Measurements from ENCODE around the gene NTN4.

The NTN4 gene

DNA sequence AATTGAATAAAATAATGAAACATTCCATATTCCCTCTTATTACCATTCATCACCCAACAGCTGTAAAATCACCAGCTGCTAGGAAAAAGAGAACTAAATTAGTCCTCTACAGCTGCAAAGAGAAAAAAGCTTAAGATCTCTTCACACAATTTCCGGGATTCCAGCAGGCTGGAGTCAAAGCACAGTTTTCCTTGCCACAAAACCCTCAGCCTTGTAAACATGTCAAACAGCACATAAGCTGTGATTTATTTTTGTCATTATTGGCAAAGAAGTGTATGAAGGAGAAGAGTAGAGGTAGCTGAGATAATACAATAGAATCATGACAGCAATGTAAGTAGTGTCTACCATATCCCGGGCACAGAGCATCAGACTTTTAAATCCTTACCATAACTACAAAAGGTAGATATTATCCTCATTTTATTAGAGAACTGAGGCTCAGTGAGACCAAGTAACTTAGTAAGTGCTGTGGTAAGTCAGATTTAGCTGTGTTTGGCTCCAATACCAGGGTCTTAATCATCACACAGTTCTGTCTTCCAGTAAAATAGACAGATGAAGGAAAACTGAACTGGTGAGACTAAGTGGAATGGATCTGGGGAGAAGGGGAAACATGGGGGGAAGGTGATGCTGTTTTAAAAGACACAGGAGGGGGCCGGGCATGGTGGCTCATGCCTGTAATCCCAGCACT lies 57.3 kb downstream of the NTN4 start:
- H3K4me3 ChIP-seq (ENCODE audit: low read depth, low read length), result no peak overlapping the region
- POLR2A ChIA-PET, result interaction anchor here (0.7 to 1.3 kb wide), 6 partner anchors 24 to 146 kb away, joined by 3 to 5 read pairs (median 3); no protein-coding TSS in a partner anchor
- TF ChIP-seq, protein P1, sequence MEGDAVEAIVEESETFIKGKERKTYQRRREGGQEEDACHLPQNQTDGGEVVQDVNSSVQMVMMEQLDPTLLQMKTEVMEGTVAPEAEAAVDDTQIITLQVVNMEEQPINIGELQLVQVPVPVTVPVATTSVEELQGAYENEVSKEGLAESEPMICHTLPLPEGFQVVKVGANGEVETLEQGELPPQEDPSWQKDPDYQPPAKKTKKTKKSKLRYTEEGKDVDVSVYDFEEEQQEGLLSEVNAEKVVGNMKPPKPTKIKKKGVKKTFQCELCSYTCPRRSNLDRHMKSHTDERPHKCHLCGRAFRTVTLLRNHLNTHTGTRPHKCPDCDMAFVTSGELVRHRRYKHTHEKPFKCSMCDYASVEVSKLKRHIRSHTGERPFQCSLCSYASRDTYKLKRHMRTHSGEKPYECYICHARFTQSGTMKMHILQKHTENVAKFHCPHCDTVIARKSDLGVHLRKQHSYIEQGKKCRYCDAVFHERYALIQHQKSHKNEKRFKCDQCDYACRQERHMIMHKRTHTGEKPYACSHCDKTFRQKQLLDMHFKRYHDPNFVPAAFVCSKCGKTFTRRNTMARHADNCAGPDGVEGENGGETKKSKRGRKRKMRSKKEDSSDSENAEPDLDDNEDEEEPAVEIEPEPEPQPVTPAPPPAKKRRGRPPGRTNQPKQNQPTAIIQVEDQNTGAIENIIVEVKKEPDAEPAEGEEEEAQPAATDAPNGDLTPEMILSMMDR (IDR thresholded peaks at IDR 0.05; ENCODE audit: insufficient read depth, low read length, missing control alignments), result no peak
- peak; percentile 71 for DNase-seq (ENCODE audit: low read depth, low spot score)
- CTCF ChIA-PET, result interaction anchor here (0.9 to 1.7 kb wide), 6 partner anchors 12 to 209 kb away, joined by 3 to 6 read pairs (median 4); partner anchors contain the start of gene CCDC38

DNA sequence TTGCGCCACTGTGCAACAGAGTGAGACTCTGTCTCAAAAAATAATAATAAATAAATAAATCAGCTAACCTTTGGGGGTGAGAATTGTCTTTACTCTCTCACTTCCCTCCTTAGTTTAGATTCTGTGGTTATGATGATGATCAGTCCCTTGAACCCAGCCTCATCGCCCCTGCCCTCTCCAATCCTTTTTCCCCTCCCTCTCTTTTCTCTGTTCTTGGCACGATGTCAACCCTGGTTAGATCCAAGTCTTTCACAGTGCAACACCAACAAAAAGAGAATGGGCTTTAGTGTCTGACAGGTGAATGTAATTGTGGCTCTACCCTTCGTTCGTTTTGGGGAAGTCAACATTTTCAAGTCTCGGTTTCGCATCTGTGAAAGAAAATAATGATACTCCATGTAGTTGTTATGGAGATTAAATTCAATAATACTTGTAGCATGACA lies 59.0 kb downstream of the NTN4 start:
- DNase-seq (ENCODE audit: low read depth, low spot score), result no peak
- POLR2A ChIA-PET, result no interaction called here
- CTCF ChIA-PET, result no interaction called here

DNA sequence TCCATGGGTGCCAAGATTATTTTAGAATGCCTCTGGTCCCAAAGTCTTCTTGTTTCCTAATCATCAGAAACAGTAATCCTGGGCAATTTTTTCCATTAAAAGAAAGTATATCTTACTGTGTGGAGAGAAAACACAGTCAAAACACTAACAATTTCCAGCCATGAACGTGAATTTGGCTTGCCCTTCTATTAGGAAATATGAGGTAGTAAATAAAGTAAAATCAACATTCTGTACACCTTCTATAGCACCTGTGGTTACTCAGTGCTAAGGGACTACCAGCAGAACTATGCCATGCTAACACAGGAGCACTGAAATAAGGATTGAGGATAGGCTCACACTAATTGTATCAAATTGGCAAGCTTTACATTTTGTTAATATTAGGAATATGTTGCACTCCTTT lies 60.1 kb downstream of the NTN4 start:
- CTCF ChIA-PET, result no interaction called here

More for the DNA sequence above, 59.0 kb downstream of the NTN4 start:
- TF ChIP-seq, protein P1 (IDR thresholded peaks at IDR 0.05; ENCODE audit: insufficient read depth, low read length, missing control alignments), result no peak
- no peak overlapping the region for H3K4me3 ChIP-seq (ENCODE audit: low read depth, low read length)

DNA sequence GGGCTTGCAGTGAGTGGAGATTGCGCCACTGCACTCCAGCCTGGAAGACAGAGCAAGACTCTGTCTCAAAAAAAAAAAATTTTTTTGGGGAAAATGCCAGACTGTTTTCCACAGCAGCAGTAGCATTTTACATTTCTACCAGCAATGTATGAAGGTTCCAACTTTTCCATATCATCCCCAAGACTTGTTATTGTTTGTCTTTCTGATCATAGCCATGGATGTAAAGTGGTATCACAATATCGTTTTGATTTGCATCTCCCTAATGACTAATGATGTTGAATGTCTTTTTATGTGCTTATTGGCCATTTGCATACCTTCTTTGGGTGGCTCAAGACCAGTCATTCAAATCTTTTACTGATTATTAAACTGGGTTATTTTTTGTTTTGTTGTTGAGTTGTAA lies 63.7 kb downstream of the NTN4 start:
- CTCF ChIA-PET, result interaction anchor here (1.3 kb wide), 1 partner anchor 9 kb away, joined by 5 read pairs; no protein-coding TSS in a partner anchor
- POLR2A ChIA-PET, result no interaction called here
- TF ChIP-seq, protein P1 (IDR thresholded peaks at IDR 0.05; ENCODE audit: insufficient read depth, low read length, missing control alignments), result no peak
- no peak overlapping the region for H3K4me3 ChIP-seq (ENCODE audit: low read depth, low read length)
- no peak for DNase-seq (ENCODE audit: low read depth, low spot score)

More for the DNA sequence above, 60.1 kb downstream of the NTN4 start:
- DNase-seq (ENCODE audit: low read depth, low spot score), result no peak
- POLR2A ChIA-PET, result no interaction called here
- no peak overlapping the region for H3K4me3 ChIP-seq (ENCODE audit: low read depth, low read length)
- TF ChIP-seq, protein P1 (IDR thresholded peaks at IDR 0.05; ENCODE audit: insufficient read depth, low read length, missing control alignments), result no peak

DNA sequence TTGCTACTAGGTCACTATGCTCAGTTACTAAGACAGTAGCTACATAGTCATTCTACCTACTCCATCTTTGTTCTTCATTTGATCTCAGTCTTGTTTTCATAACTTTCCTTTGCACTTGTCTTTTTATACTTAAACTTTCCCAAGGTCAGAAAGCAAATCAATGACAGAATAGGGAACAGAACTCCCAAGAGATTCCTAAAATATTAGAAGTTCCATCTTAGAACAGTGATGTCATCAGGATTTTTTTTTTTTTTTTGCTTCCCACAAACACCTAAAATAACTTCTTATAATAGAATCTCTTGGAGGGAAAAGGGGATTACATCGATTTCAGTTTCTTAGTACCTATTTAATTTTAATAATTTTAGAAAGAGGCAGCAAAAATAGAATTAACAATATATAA lies 65.8 kb downstream of the NTN4 start:
- TF ChIP-seq, protein P1 (IDR thresholded peaks at IDR 0.05; ENCODE audit: insufficient read depth, low read length, missing control alignments), result no peak
- CTCF ChIA-PET, result no interaction called here

DNA sequence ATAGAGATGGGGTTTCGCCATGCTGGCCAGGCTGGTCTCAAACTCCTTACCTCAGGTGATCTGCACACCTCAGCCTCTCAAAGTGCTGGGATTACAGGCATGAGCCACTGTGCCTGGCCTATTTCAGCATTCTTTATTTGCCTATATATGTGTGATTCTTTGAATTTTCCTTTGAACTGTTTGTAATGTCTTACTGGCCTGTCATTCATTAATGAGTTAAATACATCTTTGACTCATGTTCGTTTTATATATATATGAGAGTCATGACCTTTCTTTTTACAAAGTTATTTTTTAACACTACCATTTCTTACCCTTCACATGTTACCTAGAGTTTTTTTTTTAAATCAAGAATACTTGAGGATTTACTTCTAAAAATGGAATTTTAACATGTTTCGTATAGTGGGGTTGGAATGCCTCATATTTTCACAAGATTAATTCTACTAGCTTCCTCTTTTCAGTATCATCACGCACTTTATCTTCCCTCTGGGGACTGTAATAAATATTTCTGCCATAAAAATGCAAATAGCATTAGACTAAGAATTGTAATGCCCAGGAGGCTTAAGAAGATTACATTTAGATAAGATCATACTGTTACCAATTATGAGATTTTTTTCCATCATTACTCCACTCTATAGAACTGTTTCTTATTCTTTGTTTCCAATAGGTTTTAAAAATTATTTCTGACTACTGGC lies 66.7 kb downstream of the NTN4 start:
- POLR2A ChIA-PET, result no interaction called here
- peak; percentile 33 for DNase-seq (ENCODE audit: low read depth, low spot score)
- CTCF ChIA-PET, result no interaction called here
- no peak overlapping the region for H3K4me3 ChIP-seq (ENCODE audit: low read depth, low read length)
- TF ChIP-seq, protein P1 (IDR thresholded peaks at IDR 0.05; ENCODE audit: insufficient read depth, low read length, missing control alignments), result no peak

More for the DNA sequence above, 65.8 kb downstream of the NTN4 start:
- DNase-seq (ENCODE audit: low read depth, low spot score), result no peak
- POLR2A ChIA-PET, result no interaction called here
- no peak overlapping the region for H3K4me3 ChIP-seq (ENCODE audit: low read depth, low read length)
